PC-3 (cell line): ENCODE results near the gene GPANK1.

Experiments used
- CTCF ChIP-seq: fragments of 300-600 bp; sonication (generic); conservative IDR thresholded peaks from 2 replicates; pipeline ENCODE4 v1.5.1; 2017; ENCODE audit warnings: antibody characterized with exemption, low read depth, mild to moderate bottlenecking, low read length
- EZH2 ChIP-seq: fragments of 300-600 bp; sonication (generic); IDR thresholded peaks from one replicate; pipeline ENCODE4 v1.6.1; 2017; ENCODE audit warnings: antibody characterized with exemption, mild to moderate bottlenecking, low read length; ENCODE audit not compliant: unreplicated experiment
- EZH2phosphoT487 ChIP-seq: fragments of 300-600 bp; sonication (generic); IDR thresholded peaks from 2 replicates; pipeline ENCODE4 v1.6.1; 2018; ENCODE audit warnings: mild to moderate bottlenecking, antibody characterized with exemption, low read length, borderline replicate concordance

GRCh38 chr6:31631681-31632278, 33.0 kb downstream of the GPANK1 start:
- no peak for TF ChIP-seq CTCF
- no peak for TF ChIP-seq EZH2
- TF ChIP-seq EZH2phosphoT487, result no peak
